Hepatocyte (in vitro differentiated cells): ENCODE measurements around the gene CTNNA2.

Experiments
- EZH2phosphoT487 ChIP-seq: fragments of 200-600 bp; sonication (generic); IDR thresholded peaks from one replicate; pipeline ENCODE4 v1.6.1; 2018; ENCODE audit warnings: antibody characterized with exemption, mild to moderate bottlenecking, low read depth, moderate library complexity; ENCODE audit not compliant: unreplicated experiment, severe bottlenecking
- TF ChIP-seq, protein P1 (sequence below): fragments of 200-600 bp; sonication (generic); IDR thresholded peaks from 2 replicates; pipeline ENCODE4 v1.5.1; 2016; ENCODE audit warnings: antibody characterized with exemption, mild to moderate bottlenecking; ENCODE audit not compliant: poor library complexity

- TF ChIP-seq, protein P1, sequence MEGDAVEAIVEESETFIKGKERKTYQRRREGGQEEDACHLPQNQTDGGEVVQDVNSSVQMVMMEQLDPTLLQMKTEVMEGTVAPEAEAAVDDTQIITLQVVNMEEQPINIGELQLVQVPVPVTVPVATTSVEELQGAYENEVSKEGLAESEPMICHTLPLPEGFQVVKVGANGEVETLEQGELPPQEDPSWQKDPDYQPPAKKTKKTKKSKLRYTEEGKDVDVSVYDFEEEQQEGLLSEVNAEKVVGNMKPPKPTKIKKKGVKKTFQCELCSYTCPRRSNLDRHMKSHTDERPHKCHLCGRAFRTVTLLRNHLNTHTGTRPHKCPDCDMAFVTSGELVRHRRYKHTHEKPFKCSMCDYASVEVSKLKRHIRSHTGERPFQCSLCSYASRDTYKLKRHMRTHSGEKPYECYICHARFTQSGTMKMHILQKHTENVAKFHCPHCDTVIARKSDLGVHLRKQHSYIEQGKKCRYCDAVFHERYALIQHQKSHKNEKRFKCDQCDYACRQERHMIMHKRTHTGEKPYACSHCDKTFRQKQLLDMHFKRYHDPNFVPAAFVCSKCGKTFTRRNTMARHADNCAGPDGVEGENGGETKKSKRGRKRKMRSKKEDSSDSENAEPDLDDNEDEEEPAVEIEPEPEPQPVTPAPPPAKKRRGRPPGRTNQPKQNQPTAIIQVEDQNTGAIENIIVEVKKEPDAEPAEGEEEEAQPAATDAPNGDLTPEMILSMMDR: no peak
- no peak for TF ChIP-seq EZH2phosphoT487
These were observed 437.7 kb downstream of the CTNNA2 start for GRCh38 chr2:79950526-79950925.
